Upper lobe of left lung (tissue), 4 donors: Measurements from ENCODE around the gene PSME2.

ENCODE experiments used
- POLR2A ChIP-seq, 4 donors: fragments of 450-650 bp; IDR thresholded peaks; one replicate each; pipeline ENCODE4 v1.5.1; 2016 to 2017; ENCODE audit warnings: antibody characterized with exemption in 4 of 4, mild to moderate bottlenecking in 2 of 4
- POLR2AphosphoS5 ChIP-seq, 2 donors: sonication (generic); formaldehyde crosslinking; IDR thresholded peaks; one replicate each; pipeline ENCODE4 v1.5.1; 2017; ENCODE audit warnings: antibody characterized with exemption in 2 of 2
- TF ChIP-seq, protein P1 (sequence below), 6 experiments: fragments of 450-650 bp in 4 of 6; fragments of 200-600 bp in 2 of 6; sonication (generic) in 2 of 6; IDR thresholded peaks; one replicate each; pipeline ENCODE4 v1.5.1; 2016 to 2019; ENCODE audit warnings: antibody characterized with exemption in 6 of 6

GRCh38 chr14:24164518-24164991 lies 18.1 kb upstream of the PSME2 start:
- TF ChIP-seq POLR2A (IDR thresholded peaks at IDR 0.05) (no peak), POLR2AphosphoS5 (IDR thresholded peaks at IDR 0.05) (no peak)
- TF ChIP-seq, protein P1, sequence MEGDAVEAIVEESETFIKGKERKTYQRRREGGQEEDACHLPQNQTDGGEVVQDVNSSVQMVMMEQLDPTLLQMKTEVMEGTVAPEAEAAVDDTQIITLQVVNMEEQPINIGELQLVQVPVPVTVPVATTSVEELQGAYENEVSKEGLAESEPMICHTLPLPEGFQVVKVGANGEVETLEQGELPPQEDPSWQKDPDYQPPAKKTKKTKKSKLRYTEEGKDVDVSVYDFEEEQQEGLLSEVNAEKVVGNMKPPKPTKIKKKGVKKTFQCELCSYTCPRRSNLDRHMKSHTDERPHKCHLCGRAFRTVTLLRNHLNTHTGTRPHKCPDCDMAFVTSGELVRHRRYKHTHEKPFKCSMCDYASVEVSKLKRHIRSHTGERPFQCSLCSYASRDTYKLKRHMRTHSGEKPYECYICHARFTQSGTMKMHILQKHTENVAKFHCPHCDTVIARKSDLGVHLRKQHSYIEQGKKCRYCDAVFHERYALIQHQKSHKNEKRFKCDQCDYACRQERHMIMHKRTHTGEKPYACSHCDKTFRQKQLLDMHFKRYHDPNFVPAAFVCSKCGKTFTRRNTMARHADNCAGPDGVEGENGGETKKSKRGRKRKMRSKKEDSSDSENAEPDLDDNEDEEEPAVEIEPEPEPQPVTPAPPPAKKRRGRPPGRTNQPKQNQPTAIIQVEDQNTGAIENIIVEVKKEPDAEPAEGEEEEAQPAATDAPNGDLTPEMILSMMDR (IDR thresholded peaks at IDR 0.05): no peak
